Hematopoietic multipotent progenitor cell treated with erythropoietin and hydrocortisone succinate and interleukin-3 and kit ligand, for 15 days (in vitro differentiated cells): Measurements from ENCODE around the gene ADGRF5.

ENCODE experiments used
- DNase-seq: peaks from one replicate; pipeline ENCODE4 v3.0.0-alpha.2; 2015; ENCODE audit warnings: low spot score

ADGRF5 gene

DNA sequence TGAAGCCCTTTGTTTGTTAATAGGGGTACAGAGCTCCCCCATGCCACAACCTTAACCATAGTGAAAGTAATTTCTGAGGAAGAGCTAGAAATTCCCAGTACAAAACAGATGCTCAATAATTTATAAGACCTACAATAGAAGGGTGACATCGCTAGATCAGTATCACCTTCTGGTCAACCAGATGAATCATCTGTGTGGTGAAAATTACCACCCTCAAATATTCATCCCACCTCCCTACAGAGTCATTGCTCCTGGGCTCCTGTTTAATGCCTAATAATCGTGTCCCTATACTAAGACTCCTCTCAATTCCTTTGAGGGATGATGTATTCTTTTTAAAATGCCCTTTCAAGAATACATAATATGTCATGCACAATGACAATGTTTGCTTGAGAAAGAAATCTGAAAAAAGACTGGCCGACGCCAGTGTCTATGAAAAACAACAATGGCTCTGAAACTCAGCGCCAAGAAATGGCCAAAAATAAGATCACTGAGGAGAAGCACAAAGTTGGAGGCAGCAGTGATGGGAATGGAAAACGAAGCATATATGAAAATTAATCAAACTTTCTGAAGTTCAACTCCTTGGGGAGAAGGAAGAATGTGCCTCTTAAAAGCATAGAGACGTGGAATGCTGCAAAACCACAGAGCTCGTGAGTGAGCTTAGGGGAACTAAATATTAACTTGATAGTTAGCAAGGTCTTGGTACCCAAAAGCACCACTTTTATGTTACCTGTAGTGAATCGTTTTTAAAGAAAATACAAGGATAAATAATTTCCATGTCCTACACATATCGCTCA lies 11.0 kb upstream of the ADGRF5 start:
- no peak for DNase-seq

DNA sequence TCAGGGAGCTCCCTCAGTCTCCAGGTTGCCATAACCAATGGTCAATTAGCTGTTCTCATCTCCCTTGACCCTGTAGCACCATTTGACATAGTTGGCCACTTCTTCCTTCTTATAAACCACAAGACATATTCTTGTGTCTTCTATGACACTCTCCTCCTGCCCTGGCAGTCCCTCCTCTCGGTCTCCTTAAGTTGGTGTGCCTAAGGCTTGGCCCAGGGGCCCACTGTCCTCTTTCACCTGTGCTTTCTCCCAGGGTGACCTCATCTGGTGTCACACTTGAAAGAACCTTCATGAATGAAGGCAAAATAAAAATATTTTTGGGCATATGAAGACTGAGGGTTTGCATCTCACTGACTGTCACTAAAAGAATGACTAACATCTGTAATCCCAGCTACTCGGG lies 9.7 kb upstream of the ADGRF5 start:
- no peak for DNase-seq

DNA sequence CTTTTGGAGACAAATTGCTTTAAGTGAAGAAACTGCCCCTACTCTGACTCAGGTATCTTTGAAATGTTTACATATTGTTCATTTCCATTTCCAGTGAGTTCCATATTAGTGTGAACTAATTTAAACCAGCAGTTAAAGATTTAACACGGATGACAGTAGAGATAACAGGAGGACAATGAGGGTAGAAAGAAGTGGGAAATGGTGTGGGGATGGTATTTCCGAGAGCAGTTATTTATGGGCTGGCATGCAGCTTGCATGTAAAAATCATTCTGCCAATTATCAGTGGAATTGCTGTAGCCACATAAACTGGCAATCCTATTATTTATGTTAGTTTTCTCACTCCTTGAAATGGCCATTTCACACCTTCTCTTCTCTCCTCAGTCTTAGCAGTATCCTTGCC lies 8.6 kb upstream of the ADGRF5 start:
- no peak for DNase-seq

DNA sequence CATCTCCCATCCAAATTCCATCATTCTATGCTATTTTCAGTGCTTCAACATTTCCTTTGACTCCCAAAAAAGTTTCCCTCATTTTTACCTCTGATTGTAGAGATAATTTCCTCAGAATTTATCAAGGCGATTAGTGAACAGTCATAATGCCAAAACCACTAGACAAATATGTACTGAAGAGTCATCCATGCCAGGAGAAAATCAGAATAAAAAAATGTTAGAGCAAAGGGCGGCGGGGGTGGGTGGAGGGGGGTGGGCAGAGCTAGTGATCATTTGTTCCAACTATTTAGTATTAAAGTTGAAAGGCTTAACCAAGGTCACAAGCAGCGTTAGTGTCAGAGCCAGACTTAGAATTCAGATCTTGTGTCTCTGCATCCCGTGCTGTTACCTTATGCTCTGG lies 5.3 kb upstream of the ADGRF5 start:
- DNase-seq: no peak

DNA sequence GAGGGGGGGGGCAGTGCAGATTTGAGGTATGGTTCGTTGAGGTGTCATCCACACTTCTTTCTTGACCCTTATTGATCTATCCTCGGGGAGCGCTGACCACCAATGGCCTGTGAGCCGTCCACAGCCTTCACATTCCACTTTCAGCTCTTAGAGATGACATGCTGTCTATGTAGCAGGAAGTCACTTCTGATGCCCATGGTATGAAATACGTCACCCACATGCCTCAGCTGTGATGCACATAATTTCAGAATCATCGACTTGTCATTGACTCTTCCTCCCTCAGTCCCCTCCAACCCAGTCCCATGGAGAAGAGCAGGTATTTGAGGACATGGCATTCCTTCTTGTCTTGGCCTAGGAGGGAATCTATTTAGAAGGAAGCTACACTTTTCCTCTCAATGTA lies 4.7 kb upstream of the ADGRF5 start:
- no peak for DNase-seq

DNA sequence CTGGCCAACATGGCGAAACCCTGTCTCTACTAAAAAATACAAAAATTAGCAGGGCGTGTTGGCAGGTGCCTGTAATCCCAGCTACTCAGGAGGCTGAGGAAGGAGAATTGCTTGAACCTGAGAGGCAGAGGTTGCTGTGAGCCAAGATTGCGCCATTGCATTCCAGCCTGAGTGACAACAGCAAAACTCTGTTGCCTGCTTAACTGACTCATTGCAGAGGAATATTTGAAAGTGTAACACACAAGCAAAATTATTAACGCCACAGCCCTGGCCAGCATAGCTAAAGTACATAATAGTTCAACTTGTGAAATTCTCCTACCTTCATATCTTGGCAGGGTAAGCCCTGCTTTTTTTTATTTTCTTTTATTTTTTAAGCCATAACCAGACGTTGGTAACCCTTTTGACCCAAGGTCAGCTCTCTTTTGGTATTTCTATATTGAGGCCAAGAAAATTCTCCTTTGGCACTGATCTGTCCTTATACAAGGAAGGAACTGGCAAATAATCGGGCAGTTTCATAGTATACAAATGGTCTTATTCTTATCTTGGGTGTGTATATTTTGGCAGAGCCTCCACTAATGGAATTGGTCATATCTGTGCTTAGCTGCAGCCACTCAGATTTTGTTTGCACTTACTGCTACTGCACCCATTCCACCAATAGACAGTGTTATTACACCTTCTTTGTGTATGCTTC lies 4.0 kb upstream of the ADGRF5 start:
- no peak for DNase-seq

DNA sequence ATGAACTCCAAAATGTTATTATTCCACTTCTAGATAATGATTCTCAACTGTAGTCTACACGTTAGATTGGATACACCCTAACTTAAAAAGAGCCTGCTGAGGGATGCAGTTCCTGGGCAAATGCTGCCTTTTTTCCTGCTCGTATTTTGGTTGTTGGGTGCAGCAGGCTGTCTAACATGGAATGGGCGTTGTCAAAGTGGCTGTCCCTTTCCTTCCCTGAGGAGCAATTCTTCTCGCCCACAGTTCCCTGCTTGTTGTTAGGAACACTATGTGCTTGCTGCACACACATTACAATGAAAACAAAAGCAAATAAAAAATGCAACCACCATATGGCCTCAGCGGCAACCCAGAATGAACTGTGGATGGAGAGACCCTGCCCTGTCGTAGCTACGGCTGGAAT lies 1.7 kb upstream of the ADGRF5 start:
- DNase-seq: no peak

DNA sequence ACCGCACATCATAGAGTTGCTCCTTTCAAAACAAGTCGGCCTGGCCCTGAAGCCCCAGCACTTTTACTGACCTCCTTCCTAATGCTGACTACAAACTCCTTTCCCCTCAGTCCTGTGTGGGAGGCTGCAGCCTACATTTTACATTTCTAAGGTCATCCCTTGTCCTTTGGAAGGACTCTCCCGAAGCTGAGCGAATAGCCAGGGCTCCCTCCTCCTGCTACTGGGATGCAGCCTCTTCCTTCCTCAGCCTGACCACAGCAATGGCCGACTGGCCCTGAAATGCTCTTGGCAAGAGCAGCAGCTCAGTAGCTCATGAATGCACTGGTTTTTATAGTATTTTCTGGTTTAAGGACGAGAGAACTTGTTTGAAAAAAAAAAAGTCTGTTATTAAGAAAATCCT lies 679 bp downstream of the ADGRF5 start:
- no peak for DNase-seq

DNA sequence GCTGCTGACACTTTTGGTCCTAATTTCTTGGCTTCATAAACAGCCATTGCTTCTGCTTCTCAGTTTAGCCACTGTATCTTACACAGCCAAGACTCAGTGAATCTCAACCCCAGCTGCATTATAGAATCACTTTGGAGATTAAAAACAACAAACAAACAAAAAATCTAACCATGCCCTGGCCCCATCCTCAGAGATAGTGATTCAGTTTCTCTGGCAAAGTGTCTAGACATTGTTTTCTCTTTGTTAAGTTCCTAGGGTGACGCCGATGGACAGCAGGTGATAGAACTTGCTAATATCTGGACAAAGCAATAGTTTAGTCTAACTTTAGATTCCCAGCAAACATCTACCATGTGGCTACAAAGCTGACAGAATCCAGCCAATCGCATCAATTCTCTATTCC lies 2.9 kb downstream of the ADGRF5 start:
- no peak for DNase-seq

DNA sequence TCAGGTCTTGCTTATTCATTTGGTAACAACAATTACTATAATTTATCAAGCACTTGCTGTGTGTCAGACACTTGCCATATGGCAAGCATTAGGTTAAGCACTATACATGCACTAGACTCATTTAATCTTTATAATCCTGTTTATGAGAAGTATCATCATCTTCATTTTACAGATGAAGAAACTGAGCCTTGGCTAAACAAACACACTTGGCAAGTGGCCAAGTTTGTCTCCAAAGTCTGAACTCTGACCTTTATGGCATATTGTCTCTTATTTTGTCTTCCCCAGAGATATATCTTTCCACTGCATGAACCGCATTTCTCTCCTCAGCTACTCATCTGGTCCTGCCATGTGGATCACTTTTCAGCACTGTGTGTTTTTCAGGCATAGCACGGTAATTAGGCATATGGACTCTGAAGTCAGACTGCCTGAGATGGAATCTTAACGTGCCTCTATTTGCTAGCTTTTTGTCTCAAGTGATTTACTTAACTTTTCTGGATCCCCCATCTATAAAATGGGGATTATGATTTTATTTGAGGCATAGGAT lies 4.7 kb downstream of the ADGRF5 start:
- DNase-seq: no peak

DNA sequence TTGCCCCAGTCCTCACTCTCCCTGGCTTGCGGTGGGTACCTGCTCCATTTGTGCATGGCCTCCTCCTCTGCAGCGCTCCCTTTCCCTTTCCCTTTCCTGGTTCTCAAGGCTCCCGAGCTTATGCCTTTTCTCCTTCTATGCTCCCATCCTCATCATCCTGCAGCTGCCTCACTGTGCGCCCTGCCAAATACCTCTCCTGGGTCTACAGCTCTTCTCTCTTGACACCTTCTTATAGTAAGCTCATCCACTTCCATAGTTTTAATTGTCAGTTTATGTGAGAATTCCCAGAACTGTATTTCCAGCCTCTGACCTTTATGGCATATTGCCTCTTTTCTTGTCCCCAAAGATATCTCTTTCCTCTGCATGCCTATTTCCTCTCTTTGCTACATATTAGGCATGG lies 5.9 kb downstream of the ADGRF5 start:
- DNase-seq: no peak

DNA sequence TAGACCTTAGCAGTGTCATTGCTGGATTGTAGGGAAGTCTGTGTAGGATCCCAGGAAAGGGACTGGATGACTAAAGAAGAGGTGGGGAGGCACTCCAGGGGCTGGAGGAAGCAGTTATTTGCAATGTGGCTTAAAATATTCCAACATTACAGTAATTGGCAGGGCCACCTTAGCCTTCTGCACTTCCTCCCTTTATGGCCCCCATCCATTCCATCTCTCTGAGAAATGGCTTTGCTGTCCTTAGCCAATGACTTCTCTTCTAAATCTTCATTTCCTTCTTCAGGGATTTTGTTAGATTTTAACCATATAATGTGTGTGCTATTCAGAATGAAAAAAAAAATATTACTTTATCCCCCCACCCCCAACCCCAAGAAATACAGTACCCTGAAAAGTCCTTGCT lies 6.4 kb downstream of the ADGRF5 start:
- DNase-seq: no peak

DNA sequence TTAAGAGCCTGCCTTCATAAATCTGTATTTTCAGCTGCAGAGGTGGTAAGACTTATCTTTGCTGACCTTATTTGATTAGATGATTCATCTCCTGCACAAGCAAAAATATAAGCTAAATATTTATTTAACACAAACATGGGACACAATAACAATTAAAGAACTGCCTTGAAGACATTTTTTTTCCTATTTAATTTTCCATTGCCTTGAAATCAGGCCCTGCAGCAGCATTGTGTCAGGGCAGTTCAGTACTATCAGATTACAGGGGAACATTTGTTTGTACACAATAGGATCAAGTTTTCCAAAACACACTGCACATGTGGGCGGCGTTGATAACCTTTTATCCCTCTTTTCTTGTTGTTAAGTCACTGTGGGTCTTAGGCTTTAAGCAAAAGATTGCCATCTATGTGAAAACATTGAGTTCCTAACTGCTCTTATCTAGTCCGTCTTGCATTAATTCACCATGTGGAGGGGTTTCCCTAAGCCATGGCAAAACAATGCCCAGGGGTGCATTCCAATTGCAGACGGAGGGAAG lies 7.4 kb downstream of the ADGRF5 start:
- DNase-seq: no peak

DNA sequence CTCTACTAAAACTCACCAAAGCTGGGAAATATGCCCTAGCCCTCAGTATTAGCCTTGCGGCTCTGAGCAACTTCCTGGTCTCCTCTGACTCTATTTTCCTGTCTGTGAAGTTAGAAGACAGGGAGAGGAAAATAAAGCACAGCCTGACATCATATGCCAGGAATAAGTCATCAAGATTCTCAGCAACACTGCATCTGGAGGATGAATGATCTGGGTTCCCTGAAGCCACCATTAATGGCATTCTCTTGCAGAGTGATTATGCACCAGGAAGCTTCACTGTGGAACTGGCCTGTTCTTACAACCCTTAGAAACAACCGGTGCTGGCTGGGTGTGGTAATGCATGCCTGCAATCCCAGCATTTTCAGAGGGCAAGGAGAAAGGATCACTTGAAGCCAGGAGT lies 12.4 kb downstream of the ADGRF5 start:
- no peak for DNase-seq

DNA sequence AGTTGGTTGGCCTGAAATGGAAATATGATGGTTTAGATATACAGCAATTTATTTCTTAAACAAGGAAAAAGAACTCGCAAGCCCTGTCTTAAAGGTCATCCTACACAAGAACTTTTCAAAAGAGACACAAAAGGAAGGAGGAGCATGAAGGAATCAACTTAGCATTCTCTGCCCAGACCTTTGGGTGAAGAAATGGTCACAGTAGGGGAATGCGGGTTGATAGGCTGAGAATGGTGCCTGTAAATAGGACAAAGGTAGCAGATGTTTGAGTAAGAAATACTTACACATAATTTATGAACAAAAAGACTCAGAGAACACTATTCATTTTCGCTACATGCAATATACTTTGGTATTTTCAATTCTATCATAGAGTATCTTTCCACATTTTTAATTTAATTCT lies 15.0 kb downstream of the ADGRF5 start:
- DNase-seq: no peak

DNA sequence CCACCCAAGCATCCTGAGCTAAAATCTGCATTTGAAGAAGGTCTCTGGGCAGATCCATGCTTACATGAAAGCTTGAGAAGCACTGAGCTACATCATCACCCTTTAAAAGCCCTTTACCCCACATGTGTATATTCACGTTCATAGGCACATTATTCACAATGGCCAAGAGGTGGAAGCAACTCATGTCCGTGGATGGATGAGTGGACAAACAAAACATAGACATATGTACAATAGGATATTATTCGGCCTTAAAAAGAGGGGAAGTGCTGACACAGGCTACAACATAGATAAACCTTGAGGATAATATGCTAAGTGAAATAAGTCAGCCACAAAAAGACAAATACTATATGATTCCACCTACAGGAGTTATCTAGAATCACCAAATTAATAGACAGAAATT lies 17.6 kb downstream of the ADGRF5 start:
- no peak for DNase-seq

DNA sequence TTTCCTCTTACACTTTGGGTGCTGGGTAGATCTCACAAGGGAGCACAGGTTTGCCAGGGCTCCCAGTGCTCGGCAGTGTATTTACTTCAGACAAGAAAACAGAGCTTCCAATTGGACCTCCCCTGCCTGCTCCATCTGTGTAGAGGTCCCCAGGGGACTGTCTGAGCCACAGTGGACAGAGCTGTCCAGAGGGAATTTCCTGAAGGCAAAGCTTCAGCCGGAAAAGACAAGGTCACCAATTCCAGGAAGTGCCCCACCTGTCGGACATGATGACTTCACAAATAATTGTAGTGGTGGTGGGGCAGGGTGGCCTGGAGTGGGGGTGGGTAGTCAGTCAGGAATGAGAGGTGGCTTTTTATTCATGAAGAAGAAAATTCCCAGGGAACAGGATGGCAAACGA lies 18.6 kb downstream of the ADGRF5 start:
- DNase-seq: no peak

DNA sequence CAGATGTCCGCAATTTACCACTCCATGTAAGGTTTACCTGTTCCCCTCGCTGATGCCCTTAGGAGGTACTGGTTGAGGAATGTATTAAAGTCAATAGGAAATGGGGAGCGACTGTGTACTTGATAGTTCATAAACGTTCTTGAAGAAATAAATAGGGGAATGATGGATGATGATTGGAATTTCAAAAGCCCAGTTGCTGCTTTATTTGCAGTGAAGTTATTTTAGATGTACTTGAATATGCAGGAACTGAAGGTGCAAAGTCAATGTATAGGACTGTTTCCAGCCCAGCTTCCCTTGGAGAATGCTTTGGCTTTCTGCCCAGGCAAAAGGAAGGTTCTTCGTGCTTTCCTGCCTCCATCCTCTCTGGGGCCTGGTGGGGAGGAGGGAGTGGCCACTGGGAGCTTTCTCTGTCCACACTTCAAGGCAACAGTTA lies 19.8 kb downstream of the ADGRF5 start:
- no peak for DNase-seq

DNA sequence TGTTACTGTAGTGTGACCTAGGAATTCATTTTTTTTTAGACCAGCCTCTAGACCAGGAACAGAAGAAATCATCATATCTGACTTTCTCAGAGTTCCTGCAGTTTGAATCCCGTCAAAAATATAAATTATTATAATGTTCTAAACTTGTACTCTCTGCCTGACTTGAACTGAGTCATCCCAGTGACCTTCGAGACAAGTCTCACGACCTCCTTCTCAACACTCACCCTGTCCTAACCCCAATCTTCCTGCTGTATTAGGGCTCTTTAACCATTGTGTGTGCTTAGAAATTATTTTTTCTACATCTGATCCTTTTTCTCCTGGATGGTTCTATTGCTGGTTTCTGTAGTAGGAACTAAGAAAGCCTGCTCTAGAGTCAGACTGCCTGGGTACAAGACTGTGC lies 21.5 kb downstream of the ADGRF5 start:
- no peak for DNase-seq

DNA sequence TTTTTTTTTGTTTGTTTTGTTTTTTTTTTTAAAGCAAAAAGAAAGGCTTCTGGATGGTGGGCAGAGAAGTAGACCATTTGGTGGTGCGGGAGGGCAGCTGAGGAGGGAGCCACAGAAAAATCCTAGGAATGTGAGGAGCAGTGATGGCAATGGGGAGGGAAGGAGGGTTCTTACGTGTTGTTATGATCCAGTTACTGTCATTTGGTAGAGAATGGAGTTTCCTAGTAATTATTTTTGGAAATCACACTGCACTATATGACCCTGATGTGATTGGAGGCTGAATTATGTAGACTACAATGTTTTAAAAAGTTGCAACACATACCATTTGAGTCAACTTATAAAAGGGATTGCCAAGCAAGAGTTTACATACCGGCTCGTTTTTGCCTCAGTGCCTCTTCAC lies 22.1 kb downstream of the ADGRF5 start:
- DNase-seq: no peak

DNA sequence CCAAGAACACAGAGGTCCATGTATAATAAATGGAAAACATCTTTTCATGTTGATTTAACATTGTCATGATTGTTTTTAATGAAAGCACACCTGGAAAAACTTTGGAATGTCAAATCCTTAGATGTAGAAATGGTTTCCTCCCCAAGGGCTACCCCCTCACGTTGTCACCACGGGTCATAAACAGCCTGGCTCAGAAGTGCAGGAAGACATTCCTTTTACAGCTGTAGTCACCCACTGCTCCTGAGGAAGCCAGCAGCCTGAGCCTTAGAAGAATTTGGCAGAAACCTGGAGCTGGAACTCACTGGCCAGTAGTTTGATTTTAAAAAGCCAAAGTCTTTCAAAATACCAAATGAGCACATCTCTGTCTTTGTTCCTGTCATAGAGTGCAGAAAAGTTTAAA lies 23.7 kb downstream of the ADGRF5 start:
- no peak for DNase-seq

DNA sequence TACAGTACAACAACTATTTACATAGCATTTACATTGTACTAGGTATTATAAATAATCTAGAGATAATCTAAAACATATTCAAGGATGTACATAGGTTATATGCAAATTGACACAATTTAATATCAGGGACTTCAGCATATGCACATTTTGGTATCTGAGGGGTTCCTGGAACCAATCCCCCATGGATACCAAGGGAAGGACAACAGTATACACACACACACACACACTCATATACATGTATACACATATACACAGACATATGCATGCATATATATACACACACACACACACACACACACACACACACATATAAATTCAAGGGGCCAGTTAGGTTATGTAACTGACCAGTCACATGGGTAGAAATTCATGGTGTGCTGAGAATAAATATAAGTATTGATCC lies 24.9 kb downstream of the ADGRF5 start:
- no peak for DNase-seq

DNA sequence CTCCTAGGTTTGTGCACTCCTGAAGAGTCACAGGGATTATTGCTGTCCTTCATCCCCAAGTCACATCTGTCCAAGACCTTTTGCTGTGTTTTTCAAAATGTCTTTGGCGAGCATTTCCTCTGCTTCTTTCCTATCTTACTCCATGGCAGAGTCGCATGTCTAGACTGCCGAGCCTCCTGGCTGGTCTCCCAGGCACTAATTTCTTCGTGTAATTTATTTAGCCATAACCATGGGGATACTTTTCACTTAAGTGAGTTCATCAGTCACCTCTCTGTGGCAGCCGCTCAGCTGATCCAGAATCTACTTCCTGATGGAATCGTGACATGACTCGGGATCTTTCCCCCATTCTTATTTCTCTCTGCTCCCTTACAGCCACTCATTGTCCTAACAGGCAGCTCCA lies 25.8 kb downstream of the ADGRF5 start:
- no peak for DNase-seq
